Activated CD4-positive, CD25-positive, alpha-beta regulatory T cell (primary cell): Measurements from ENCODE around the gene TAPBP.
"Not testable (repeated sequence)": the region's sequence is repeated elsewhere in the genome, so short reads cannot be mapped to it uniquely, and the experiment has no call there.

Source experiments
- DNase-seq, 4 experiments: peaks; one replicate each; lab custom pipeline; 2025; lab: John Stamatoyannopoulos, UW

Gene TAPBP

DNA sequence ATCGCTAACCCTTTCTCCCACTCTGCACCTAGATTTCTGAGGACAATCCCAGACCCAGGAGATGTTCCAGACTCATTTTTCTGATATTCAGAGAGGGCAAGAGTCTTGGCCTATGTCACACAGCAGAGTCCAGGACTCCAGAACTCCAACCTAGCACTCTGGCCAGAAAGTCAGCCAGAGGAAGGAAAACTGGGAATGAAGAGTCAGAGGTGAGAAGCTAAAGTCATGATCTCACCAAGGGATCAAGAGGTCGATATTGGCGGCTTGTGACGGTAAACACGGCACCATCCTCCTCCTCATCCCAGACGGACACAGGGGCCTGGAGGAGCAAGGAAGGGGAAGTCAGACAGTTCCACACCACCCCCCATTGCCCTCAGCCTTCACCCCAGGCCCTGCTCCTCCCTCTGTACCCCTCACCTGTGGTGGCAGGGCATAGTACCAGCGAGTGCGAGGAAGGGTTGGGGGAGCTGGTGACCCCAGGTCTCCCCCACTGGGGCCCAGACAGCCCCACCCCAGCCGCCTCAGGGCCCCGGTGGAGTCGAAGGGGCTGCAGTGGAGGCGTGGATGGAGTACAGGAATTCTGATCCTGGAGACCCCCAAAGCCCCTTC, 17.0 kb downstream of the TAPBP start:
- DNase-seq, result no peak

DNA sequence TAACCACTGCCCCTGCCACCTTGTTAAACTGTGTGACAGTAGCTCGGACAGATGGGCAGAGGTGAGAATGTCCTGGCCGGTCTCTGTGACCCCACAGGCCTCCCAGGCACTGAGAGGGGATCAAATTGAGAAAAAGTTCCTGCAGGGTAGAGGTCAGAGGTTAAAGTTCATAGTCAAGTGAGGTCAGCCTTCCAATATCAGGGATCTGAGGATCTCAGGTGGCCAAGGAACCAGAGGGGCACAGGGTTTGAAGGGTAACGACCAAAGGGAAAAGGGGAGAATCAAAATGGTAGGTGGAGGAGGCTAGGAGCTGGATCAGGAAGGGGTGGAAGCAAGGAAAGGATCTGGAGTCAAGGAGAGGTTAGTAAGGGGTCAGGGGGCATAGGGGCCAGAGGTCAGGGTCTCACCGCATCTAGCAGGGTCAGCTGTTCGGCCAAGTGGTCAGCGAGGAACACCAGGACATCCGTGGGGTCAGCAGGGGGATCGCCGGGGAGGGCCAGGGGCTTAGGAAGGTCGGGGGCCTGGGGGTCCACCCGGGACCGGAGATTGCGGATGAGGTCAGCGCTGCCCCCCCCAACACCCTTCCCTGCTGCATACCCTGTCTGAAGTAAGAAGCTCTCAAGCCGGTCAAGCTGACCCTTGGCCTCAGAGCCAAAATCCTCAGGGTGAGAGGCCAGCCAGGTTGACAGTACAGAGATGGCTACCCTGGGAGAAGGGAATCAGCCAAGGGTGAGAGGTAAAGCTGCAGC, 18.1 kb downstream of the TAPBP start:
- no peak for DNase-seq

DNA sequence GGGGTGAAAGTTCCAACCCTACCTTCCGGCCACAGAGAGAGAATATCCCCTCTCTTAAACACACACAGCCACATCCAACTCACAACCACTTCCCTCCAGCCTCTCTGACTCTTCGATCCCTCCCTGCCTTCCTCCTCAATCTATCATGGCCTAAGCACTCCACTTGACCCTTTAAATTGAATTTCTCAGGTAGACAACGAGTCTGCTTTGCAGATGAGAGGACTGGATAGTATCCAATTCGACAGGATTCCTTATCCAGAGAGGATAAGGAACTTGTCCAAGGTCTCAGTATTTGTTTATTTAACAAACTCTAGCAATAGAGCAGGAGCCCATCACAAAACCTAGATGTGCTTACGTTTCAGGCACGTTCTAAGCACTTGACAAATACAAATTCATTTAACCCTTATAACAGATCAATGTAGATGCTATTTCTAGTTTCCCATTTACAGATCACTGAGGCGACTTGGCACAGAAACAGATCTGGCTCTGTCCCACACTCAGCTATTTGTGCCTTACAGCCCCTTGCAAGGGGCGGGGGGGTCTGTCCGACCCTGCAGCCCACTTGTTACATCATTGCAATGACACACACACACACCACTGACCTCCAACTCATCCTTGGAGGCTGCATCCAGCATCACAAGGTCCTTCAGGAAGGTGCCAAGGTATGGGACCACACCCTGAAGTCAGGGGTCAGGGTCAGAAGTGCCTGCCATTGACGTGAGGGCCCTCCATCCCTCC, 19.6 kb downstream of the TAPBP start:
- DNase-seq, result no peak

DNA sequence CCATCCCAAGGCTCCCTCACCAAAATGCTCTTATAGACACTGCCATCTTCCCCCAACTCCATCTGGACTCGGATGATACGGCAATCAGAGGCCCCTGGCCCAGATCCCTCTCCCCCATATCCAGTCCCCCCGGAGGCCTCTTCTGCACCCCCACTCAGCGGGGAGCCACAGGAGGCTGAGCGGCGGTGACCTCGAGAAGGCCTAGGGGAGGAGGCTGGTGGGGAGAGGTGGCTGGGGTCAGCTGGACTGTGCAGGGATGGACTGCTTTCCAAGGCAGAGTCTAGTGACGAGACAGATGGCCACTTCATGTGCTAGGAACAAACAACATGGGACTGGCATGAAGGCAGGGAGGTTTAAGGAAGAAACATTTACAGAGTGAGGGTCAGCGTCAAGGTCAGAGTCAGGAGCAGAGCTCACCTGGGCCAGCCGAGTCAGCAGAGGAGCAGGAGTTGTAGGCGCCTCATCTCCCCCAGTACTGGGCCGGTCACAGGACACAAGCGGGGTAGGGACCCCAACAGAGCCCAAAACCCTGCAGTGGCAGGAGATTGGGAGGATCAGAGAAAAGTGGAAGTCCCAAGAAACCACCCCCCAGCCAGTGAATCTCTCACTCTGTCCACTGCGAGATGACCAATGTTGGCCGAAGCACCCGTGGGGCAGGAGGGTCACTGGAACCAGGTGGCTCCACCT, 20.7 kb downstream of the TAPBP start:
- no peak for DNase-seq

DNA sequence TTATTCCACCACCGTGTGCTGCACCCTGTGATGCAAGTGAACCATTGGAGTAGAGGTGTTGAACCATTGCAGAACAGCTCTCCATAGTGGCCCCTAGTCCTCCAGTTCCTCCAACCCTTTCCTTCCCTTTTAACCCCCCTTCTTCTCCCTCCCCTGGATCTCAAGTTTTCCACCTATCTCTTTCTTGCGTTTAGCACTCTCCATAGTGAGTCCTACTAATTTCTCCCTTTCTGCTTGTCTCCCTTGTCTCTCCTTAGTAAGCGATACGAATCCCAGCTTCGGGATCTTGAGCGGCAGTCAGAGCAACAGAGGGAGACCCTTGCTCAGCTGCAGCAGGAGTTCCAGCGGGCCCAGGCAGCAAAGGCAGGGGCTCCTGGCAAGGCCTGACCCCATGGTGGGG, 23.4 kb downstream of the TAPBP start:
- DNase-seq, result no peak

DNA sequence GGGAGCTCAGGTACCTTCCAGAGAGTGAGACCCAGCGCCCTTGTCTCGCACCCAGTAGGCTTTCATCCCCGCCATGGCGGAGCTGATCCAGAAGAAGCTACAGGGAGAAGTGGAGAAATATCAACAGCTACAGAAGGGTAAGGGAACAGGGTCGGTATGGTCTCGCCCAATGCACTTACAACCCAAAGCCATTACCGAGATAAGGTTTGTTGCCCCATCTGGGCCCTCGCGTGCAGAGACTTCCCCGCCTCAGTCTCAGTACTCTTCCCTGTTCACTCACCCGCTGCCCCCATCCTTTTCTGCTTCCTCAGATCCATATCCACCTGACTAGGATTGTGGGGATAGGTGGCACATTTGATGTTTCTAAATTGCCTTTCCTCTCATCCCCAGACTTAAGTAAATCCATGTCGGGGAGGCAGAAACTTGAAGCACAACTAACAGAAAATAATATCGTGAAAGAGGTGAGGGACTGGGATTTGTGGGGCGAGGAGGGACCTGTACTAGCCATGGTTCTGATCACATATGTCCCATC, 24.0 kb downstream of the TAPBP start:
- DNase-seq, result no peak

DNA sequence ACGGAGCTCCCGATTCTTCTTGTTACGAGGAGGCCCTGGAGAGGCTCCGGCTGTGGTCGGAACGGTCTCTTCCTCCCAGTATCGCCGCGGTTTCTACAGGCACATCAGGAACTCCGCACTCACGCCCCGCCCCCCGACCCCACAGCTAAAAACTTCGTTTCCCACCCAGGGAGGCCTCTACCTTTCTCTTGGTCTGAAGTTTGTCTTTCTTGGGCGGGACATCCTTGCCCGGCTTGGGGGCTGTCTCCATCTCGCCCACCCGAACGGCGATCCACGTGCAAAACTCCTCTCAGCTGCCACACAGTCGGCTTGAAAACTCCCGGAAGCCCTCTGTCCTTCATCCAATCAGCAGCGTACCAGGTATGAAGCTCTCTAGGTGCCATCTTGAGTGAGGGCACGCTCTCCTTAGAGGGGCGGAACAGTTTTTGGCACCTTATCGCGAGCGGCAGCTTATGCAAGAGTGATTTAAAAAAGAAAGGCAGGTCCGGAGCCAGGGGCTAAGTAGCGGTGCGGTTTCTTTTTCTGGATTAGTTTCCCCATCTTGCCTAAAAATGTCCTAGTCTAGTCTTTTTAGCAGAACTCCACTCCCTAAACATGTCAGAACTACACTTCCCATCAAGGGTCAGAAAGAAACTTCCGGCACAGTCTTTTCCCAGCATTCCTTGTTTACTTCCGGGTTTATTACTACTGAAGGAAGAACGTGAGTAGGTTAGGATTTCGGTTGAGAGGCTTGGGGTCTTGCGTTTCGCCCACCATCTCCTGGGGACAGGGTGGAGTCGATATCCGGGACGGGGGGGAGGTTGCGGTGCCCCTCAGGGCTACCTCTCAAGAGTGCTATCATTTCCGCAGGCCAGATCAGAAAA, 24.7 kb downstream of the TAPBP start, which contains the start of the genes PFDN6 and WDR46:
Gene PFDN6 (plus strand): TSS at position 681 of the 863 bp plus-strand sequence. CDS start 256 bp downstream, outside the sequence.
Gene WDR46 (minus strand): TSS at position 319 of the 863 bp plus-strand sequence. CDS start 69 bp downstream, at position 250.
- peak; percentile 50 to 59 (median 58) for DNase-seq

DNA sequence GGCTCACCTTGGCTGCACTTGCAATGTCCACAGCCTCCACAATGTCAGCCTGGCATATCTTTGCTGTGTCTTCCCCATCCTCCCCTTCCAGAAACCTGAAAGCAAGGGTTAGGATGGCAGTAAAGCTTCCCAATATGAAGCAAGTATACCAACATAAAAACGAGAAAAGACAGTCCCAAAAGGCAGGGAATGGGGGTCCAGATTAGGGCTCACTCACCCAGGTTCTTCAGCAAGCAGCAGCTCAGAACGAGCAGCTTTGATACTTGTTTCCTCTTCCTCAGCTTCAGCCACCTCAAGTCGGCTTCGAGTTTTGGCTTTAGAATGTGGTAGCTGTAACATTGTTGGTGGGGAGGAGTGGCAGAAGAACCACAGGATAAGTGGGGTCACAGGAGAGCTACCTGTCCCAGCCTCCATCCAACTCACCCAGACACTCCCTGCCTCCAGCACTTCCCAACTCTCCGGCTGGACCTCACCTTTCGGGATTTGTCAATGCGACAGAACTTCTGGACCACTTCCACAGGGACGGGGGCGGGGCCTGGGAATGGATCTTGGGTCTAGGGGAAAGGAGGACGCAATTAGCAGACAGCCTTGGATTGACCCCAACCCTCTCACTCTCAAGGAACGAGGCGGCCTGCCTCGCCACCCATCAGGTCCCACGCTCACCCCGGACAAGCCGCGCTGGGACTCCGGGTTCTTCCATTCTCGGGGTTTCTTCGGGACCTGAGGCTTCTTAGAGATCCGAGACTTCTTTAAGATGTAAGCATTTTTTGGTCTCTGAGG, 25.5 kb downstream of the TAPBP start:
- no peak for DNase-seq

DNA sequence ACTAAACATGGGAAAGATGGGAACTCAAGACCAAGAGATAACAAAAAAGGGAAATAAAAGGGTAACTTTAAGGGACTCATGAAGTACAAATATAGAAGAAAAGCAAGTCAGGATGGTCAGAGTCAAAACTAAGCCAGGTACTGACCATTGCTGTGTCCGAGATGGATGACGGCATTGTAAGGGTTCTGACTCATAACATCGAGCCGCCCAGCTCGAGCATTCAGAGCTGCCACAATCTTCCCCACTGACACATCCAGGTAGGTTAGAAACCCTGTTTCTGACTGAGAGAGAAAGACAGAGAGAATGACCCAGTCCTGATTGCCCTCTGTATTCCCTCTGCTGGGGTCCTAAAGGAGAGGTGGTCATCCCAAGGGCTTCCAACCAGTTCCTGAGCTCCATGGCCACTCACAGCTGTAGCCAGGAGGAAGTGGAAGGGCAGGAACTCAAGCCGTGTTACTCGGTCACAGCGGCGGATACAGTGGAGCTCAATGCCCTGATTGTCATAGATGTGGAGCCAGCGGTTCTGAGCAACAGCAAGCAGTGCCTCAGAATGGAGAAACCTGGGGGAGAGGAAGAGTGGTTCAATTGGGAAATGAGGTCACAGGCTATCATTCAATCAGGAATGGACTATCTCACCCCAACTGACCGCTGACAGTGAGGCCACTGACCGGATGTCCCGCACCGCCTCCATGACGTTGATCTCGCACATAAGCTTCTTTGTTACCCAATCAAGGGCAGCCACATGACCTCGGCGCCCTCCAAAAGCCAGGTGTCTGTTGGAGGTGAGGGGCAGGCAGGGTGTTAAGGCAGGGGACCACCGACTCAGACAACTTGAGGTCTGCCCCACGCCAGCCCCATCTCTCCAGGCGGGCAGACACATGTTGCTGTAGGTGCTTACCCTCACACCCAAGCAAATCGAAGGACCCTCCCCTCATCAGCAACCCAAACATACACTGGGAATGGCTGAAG, 26.6 kb downstream of the TAPBP start:
- no peak for DNase-seq

DNA sequence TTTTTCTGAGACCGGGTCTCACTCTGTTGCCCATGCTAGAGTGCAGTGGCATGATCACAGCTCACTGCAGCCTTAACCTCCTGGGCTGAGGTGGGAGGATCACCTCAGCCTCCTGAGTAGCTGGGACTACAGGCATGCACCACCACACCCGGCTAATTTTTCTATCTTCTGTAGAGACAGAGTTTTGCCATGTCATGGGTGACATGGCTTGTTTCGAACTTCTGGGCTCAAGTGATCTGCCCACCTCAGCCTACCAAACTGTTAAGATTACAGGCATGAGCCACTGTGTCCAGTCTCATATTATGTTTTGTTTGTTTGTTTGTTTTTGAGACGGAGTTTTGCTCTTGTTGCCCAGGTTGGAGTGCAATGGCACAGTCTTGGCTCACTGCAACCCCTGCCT, 28.7 kb downstream of the TAPBP start:
- not testable (repeated sequence) for DNase-seq

DNA sequence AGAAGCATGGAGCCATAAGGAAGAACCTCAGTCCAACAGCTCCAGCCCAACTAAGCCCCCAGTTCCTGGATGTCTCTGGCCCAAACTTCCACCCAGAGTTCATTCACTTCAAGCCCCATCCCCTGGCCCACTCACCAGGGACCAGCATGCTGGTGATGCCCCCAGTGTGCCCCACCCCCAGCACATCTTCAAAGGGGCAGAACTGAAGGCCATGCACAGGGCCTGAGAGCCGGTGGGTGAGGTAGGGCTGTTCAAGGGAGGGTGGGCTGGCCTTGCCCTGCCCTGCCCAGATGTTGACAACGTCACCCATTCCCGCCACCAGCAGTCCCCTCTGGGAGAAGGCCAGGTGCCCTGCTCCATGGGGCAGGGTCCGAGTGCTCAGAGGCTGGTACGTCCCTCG, 33.3 kb downstream of the TAPBP start:
- no peak for DNase-seq

DNA sequence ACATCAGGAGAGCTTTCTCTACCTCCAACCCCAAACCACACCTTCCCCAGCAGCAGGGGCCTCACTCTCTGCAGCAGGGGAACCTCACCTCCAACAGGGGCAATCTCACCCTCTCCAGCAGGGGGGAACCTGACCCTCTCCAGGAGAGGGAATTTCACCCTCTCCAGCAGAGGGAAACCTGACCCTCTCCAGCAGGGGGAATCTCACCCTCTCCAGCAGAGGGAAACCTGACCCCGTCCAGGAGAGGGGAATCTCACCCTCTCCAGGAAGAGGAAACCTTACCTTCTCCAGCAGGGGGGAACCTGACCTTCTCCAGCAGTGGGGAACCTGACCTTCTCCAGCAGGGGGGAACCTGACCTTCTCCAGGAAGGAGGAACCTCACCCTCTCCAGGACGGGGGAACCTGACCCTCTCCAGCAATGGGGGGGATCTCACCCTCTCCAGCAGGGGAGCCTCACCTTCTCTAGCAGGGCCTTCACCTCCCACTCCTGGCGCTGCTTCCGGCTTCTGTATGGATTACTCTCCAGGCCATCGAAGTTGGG, 33.8 kb downstream of the TAPBP start:
- no peak for DNase-seq

DNA sequence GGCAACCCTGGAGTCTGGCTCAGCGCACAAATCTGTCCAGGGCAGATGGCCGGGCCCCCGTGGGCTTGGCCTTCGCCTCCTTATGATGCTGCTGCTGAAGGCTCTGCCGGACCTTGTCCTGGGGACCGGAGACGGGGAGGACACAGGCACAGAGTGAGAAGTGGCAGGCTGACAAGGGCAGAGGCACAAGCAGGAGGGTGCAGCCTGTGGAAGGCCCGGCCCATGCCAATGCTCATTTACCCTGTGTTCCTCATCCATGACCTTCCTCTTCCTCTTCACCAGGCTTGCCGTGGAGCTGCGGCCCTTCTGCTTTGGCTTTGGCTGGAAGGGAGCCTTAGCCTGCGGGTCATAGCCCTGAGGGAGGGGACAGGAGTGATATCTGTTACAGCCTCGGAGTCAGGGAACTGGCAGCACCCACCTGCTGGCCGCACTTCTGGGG, 34.6 kb downstream of the TAPBP start:
- no peak for DNase-seq

DNA sequence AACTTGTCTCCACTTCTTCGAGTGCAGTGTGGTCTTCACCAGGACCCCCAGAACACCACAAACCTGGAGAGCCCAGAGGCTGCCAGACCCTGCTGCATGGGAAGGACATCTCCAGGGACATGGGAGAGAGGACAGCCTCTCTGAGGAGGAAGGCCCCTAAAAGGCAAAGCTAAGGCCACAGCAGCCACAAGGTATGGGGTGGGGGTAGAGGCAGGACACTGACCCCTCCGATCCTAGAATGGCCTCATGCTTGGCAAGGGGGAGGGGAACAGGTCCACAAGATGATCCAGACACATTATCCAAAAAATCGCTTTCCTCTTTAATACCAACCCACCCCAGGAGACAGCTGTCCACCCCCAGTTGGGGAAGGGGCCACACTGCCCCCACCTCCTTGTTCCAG, 35.1 kb downstream of the TAPBP start:
- DNase-seq, result no peak

DNA sequence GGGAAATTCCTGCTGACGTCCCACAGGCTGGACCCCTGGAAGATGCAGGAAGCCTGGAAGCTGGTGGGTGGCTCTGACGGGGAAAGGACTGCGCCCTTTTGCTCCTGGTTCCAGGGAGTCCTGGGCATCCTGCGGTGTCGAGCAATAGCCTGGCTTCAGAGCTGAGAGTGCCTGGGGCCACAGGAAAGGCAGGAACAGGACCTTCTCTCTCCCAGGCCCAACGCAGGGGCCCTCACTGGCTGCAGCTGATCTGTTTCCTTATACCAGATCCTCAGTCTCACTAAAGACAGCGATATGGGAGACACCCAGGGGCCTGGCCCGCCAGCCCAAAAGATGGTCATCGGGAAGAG, 35.5 kb downstream of the TAPBP start:
- no peak for DNase-seq

DNA sequence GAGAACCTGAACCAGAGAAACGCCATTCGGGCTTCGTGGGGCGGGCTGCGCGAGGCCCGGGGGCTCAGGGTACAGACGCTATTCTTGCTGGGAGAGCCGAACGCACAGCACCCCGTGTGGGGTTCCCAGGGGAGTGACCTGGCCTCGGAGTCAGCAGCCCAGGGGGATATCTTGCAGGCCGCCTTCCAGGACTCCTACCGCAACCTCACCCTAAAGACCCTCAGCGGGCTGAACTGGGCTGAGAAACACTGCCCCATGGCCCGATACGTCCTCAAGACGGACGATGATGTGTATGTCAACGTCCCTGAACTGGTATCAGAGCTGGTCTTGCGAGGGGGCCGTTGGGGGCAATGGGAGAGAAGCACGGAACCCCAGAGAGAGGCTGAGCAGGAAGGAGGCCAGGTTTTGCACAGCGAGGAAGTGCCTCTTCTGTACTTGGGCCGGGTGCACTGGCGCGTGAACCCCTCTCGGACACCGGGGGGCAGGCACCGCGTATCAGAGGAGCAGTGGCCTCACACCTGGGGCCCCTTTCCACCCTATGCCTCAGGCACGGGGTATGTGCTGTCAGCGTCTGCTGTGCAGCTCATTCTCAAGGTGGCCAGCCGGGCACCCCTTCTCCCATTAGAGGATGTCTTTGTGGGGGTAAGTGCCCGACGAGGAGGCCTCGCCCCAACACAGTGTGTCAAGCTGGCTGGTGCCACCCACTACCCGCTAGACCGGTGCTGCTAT, 36.1 kb downstream of the TAPBP start:
- peak in 1 of 4 experiments; percentile 12 for DNase-seq

DNA sequence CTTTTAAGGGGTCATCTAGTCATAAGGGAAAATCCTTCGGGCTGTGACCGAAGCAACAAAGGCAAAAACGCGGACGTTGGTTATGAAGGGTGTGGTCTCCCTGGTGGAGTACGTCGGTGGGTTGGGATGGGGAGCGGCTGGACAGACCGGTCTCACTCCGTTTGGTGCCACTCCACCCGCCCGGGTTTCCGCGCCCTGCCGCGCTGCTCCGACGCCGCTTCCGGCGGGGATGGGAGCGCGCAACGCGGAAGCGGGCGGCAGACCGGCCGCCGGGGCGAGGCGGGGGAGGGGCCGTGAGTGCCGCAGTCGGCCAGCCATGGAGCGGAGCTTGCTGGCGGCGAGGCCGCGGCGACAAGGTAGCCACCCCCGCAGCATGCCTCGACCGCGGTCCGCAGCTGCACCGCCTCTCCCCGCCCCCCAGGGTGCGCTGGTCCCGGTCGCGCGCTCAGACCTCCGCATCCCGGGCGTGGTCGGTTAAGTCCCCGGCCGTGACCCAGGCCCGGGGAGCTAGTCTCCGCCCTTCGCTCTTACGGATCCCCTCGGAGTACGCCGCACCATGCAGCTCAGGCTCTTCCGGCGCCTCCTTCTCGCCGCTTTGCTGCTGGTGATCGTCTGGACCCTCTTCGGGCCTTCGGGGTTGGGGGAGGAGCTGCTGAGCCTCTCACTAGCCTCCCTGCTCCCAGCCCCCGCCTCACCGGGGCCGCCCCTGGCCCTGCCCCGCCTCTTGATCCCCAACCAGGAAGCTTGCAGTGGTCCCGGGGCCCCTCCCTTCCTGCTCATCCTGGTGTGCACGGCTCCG, 36.8 kb downstream of the TAPBP start, which contains the start of gene B3GALT4:
Gene B3GALT4 (plus strand): TSS at position 260 of the 799 bp plus-strand sequence. CDS start 297 bp downstream, at position 557.
- peak; percentile 42 to 70 (median 58) for DNase-seq
